IPS-11a (cell line): ENCODE data around the gene FNIP1.
"Not testable (repeated sequence)": the region's sequence is repeated elsewhere in the genome, so short reads cannot be mapped to it uniquely, and the experiment has no call there.

Source experiments
- H3K4me3 ChIP-seq: one replicate; pipeline ENCODE4 v1.5.1; 2013; ENCODE audit warnings: low read depth, low read length, control low read depth

Gene FNIP1

DNA sequence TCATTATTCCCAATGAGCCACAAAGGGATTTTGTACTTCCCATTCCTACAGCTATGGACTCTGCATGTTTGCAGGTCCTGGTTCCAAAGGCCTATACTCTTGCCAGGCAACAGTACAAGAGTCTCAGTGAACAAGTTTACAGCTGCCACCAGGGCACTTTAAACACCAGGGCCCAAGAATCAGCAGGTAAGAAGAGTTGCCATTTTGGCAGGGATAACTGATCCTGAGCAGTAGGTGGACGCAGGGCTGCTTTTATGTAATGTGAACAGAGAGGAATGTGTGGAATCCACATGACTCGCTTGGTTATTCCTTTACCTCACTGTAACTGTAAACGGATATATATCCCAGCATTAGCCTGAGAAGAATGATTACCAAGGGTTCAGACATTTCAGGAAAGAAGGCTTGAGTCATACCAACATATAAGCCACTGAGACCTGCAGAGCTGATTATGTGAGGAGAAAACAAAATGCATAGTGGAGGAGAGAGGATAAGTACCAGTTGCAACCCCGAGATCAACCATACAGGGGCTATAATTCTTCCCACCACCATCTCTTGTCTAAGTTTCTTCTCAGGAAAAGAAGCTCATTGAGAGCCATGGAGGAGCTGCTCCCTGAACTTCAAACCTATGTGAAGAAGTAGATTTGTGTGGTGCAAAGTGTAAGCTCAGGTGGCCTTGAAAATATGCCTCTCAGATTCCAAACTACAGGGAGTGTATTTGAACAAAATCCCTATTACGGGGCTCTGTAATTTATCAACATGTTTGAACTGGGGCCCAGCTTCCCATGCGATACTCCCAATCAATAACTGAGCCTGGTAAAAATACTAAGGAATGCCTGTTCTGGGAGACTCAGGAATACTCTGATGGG lies 186.4 kb downstream of the FNIP1 start:
- H3K4me3 ChIP-seq = no peak overlapping the region

DNA sequence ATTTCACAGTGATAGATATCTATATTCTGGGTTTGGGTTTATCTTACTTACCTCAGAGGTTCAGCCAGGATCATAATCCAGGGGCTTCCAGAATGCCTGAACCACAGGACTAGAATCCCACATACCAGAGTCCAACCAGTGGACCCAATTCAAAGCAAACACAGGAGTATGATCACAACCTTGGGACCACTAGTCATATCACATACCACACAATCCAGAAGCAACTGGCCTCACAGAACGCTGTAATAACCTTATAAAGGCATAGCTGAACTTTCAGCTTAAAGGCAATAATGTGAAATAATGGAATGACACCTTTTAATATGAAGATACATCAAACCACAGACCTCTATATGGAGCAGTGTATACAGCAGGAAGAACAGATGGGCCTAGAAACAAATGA lies 187.0 kb downstream of the FNIP1 start:
- no peak overlapping the region for H3K4me3 ChIP-seq

DNA sequence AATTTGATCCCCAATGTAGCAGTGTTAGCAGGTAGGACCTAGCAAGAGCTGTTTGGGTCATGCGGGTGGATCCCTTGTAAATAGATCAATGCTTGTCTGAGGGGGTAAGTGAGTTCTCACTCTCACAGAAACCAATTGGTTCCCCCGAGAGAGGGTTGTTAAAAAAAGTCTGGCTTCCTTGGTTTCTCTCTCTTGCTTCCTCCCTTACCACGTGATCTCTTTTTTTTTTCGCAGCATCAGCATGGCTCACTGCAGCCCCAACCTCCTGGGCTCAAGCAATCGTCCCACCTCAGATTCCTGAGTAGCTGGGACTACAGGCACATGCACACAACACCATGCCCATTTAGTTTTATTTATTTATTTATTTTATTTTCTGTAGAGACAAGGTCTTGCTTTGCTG lies 188.2 kb downstream of the FNIP1 start:
- H3K4me3 ChIP-seq = no peak overlapping the region

DNA sequence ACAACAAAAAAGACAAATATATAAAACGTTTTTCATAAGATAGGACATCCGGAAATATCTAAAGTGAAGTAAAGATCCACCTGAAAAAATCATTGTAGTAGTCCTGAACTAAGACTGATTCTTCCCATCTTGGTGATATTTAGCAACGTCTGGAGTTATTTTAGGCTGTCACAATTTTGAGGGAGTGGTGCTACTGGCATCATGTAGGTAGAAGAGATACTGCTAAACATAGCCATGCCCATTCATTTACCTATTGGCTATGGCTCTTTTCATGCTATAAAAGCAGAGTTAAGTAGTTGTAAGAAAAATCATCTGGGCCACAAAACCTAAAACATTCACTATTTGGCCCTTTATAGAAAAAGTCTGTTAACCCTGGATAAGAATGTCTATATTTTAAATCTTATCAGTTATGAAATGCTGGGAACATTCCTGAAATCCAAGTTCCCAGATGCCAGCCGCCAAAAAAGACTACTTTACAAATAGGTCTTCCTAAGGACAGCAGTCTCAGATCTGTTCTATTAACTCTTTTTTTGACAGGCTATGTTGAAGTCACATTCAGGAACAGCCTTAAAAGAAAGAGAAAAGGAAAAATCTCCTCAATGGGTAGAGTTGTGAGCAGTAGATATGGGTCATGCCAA lies 188.8 kb downstream of the FNIP1 start:
- H3K4me3 ChIP-seq = no peak overlapping the region

DNA sequence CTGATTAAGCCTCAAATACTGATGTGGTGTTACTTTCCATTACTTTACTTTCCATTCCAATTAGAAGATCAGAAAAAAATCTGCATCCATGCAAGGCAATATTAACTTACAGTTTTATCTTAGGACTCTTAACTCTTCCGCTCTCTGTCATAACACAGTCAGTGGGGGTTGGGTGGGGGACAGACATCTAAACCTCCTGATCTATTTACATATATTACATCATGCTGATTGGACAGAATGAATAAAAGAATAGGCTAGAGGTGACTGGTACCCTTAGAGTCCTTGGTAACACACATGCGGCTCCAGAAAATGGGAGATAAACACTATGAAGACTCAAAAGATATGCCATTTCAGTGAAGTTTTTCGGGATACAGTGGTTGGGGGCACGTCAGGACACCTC lies 189.4 kb downstream of the FNIP1 start:
- no peak overlapping the region for H3K4me3 ChIP-seq

DNA sequence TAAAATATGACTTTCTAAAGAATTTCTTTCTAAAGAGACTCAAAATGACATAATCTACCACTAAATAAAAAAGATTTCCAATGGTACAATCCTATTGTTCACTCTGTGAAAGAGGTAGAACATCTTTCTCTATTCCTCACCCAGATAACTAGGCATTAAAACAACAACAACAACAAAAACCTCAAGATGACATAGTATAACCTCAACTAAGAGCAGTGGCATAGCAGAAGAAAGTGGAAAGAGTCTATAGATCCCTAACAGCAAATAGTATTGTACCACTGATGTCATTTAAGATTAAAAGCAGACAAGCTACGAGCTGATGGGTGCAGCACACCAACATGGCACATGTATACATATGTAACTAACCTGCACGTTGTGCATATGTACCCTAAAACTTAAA lies 191.7 kb downstream of the FNIP1 start:
- no peak overlapping the region for H3K4me3 ChIP-seq

DNA sequence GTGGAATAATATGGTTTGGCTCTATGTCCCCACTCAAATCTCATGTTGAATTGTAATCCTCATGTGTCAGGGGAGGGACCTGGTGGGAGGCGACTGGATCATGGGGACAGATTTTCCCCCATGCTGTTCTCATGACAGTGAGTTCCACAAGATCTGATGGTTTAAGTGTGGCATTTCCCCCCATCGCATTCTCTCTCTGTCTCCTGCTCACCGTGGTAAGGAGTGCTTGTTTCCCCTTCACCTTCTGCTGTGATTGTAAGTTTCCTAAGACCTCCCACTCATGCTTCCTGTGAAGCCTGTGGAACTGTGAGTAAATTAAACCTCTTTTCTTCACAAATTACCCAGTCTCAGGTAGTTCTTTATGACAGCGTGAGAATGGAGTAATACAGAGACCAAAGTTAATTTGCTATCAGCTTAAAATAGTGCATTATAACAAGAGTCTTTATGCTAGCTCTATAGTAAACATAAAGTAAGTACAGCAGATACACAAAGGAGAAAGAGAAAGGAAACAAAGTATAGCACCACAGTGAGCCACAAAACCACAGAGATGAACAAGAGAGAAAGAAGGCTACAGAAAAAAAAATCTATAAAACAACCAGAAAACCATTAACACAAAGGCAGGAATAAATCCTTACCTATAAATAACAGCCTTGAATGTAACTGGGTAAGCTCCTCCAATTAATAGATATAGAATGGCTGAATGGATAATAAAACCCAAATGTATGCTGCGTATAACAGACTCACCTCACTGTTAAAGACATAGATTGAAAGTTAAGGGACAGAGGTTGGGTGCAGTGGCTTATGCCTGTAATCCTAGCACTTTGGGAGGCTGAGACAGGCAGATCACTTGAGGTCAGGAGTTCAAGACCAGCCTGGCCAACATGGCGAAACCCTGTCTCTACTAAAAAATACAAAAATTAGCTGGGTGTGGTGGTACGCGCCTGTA lies 201.5 kb downstream of the FNIP1 start:
- H3K4me3 ChIP-seq = no peak overlapping the region

DNA sequence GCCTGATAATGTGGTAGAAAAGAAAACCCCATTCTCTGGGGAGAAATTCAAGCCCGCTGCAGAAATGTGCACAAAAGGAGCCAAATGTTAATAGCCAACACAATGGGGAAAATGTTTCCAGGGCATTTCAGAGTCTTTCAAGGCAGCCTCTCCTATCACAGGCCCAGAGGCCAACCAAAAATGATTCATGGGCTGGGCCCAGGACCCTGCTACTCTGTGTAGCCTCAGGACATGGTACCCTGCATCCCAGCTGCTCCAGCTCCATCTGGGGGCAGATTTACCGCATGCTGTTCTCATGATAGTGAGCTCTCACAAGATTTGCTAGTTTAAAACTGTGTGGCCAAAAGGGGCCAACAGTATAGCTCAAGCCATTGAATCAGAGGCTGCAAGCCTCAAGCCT lies 202.9 kb downstream of the FNIP1 start:
- no peak overlapping the region for H3K4me3 ChIP-seq

DNA sequence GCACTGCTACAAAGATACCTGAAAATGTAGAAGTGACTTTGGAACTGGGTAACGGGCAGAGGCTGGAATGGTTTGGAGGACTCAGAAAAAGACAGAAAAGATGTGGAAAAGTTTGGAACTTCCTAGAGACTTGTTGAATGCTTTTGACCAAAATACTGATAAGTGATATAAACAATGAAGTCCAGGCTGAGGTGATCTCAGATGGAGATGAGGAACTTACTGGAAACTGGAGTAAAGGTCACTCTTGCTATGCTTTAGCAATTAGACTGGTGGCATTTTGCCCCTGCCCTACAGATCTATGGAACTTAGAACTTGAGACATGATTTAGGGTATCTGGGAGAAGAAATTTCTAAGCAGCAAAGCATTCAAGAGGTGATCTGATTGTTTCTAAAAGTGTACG lies 203.4 kb downstream of the FNIP1 start:
- not testable (repeated sequence) for H3K4me3 ChIP-seq
